ENCODE measurements around the gene PTPMT1. TPM values are rescaled to one million over a fixed set of nuclear protein-coding genes. Genes with fewer than 3 reads are reported as not detected.

The PTPMT1 gene
- polyA plus RNA-seq, 4 donors: 36.7 to 57.6 (median 51.7) TPM

GRCh38 chr11:47577460-47578041 lies 12.2 kb downstream of the PTPMT1 start:
- DNase-seq (ENCODE audit: low read depth in 4 of 4, low spot score in 3 of 4): no peak

- DNase-seq (ENCODE audit: low read depth in 4 of 4, low spot score in 3 of 4): peak; percentile 85 to 89 (median 86)
Observed at GRCh38 chr11:47578524-47579494, 13.4 kb downstream of the PTPMT1 start, which contains the start of the genes KBTBD4 and NDUFS3. Gene KBTBD4, minus strand, starts transcription at chr11:47578970. Its CDS starts 19 bp downstream, at chr11:47578951. Gene NDUFS3, plus strand, starts transcription at chr11:47579074. Its CDS starts 18 bp downstream, at chr11:47579092.

DNA sequence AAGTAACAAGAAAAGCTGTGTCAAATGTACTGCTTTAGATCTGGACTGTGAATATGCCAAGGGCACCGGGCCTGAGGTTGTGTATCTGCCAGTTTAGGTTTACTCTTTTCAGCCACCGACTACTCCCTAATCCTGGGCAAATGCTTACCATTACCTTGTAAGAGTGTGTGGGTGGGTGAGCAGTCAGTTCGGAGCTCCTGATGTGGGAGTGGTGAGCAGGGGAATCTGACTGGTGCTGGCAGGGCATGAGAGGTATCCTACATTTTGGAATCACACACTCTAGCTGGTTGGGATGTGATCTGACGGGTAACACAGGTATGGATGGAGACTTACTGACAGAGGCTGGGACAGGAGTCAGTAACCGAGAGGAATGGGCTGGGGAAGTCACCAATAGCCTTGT lies 18.4 kb downstream of the PTPMT1 start:
- no peak for DNase-seq (ENCODE audit: low read depth in 4 of 4, low spot score in 3 of 4)

DNA sequence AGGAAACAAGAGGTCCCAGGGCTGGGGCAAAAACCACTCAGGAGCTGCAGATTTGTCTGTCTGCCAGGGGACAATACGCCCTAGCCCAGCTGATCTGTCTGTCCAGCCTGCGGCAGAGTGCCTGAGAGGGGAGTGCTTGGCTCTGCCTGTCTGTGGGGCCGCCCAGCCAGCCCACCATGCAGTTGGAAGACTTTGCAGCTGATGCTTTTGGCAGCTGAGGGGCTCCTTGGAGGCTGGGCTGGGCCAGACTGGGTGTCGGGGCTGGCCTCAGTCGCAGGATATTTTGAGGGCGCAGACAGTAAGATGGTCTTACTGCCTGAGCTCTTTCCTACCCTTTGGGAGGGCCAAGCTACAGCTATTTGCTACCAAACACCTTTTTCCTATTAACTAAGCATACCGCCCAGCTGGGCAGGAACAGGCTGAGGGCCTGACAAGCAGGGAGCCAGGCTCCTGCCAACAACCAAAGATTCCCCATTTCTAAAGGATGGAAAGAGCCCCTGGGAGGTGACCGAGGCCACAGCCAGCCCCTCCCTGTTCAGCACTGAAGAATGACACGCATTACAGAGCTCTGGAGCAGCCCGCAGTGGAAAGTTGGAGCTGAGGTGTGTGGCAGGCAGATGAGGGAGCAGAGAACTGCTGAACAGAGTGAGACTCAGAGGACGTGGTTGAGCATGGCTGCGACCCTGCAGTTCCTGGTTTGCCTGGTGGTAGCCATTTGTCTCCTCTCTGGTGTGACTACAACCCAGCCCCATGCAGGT lies 20.9 kb downstream of the PTPMT1 start, which contains the start of gene FAM180B:
FAM180B (plus strand) TSS at position 581 of the 758 bp plus-strand sequence; CDS start at position 672, 91 bp downstream.
- DNase-seq (ENCODE audit: low read depth in 4 of 4, low spot score in 3 of 4): no peak

DNA sequence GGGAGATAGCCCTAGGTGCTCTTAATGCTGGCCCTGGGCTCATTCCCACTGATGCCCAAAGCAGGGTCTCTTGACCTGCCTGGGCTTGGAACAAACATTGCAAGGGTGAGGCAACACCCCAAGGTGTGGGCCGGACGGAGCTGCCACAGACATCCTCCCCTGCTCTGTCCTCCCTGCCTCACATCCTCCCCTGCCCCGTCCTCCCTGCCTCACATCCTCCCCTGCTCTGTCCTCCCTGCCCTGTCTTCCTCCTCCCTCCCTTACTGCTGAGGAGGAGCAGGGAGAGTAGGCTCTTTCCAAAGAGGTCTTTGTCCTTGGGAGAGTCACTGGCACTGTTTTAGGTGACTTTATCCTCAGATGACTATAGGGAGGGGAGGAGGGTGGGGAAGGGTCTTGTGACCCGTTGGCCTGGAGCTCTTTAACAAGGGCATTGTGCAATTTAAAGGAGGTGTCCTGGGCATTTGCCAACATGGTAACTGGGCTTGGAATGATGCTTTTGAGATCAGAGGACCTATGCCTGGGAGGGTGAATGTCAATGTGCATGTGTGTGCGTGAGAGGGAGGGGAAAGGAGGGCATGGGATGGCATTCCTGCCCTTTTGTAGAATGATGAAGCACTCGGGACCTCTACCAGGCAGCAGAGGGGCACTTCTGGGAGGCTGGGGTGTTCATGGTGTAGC lies 21.8 kb downstream of the PTPMT1 start:
- no peak for DNase-seq (ENCODE audit: low read depth in 4 of 4, low spot score in 3 of 4)

GRCh38 chr11:47587723-47588326 lies 22.4 kb downstream of the PTPMT1 start:
- DNase-seq (ENCODE audit: low read depth in 4 of 4, low spot score in 3 of 4): no peak

- no peak for DNase-seq (ENCODE audit: low read depth in 4 of 4, low spot score in 3 of 4)
Observed at GRCh38 chr11:47589118-47589517, 23.7 kb downstream of the PTPMT1 start.

- DNase-seq (ENCODE audit: low read depth in 4 of 4, low spot score in 3 of 4): no peak
Observed at GRCh38 chr11:47589584-47589976, 24.2 kb downstream of the PTPMT1 start.

DNA sequence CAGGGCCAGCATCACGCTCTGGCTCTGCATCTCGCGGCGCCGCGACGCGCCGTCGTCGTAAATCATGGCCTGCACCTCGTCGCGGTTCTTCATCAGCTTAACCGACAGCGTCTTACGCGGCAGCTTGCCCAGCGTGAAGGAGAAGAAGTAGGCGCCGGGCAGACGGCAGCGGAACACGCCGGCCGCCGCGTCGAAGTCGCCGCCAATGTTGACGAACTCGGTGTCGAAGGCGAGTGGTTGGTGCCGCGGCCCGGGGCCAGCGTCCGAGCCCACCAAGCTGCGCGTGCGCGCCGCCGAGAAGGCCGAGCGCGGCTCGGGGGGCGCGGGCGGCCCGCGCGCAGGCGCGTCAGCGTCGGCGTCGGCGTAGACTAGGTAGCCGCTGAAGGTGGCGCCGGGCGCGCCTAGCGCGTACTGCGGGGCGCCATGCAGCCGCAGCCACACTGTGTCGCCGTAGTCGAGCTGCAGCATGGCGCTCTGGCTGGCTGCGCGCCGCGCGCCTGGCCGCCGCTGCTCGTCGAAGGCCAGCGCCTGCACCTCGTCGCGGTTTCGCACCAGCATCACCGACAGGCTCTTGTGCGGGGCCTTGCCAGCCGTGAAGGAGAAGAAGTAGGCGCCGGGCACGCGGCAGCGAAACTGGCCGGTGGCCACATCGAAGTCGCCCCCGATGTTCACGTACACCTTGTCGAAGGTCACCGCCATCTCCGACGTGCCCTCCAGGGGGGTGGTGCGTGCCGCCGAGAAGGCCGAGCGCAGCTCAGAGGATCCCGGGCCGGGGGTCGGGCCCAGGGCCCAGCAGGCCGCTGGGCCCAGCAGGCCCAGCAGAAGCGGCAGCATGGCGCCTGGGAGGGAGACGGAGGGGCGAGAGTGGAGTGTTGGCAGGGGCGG lies 24.8 kb downstream of the PTPMT1 start:
- DNase-seq (ENCODE audit: low read depth in 4 of 4, low spot score in 3 of 4): no peak

DNA sequence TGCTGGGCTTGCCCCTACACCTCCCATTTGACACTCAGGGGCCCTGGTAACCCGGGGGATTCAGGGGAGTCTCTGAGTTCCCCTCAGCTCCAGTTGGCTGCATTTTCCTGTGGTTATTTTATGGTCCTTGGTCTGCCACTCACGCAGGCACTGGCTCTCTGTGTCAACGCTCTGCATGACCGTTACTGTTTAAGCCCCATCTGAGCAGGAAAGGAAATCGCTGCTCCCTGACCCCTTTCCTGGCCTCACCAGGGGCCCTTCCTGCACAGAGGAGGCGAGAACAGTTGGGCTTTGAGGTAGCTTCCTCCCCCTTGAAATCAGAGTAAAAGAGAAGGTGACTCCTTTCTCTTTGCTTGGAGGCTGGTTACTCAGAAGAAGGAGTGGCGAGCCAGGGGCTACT lies 26.4 kb downstream of the PTPMT1 start:
- DNase-seq (ENCODE audit: low read depth in 4 of 4, low spot score in 3 of 4): no peak

DNA sequence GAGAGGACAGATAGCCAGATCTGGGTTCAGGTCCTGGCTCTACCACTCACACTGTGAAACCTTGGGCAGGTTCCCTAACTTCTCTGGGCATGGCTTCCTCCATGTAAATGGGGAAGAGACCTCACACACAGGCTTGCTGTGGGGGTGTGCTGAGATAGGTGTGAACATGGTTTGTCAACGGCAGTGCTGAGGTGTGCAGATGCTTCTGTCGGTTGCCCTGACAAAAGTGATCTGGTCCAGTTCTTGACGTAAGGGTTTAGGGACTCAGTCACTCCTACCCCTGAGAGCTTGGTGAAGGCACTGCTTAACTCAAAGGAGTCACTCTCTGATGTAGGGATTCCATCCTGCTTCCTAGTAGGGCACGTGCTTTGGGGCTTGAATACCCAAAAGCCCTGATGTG lies 26.9 kb downstream of the PTPMT1 start:
- DNase-seq (ENCODE audit: low read depth in 4 of 4, low spot score in 3 of 4): no peak

DNA sequence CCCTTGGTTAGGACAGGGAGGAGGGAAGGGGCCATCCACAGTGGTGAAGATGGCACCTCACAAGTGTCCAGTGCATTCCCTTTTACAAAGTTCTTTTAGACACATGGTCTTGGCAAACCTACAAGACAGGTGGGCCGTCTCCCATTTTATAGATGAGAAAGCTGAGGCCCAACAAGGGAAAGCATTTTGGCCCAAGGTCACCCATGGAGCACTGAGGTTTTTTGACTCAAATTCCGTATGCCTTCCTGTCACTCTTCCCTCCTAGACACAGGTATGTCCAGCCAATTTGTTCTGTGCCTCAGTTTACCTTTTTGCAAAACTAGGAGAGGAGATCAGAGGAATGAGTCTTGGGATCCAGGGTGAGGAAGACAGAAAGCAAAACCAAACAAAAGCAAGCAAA lies 27.6 kb downstream of the PTPMT1 start:
- DNase-seq (ENCODE audit: low read depth in 4 of 4, low spot score in 3 of 4): no peak

DNA sequence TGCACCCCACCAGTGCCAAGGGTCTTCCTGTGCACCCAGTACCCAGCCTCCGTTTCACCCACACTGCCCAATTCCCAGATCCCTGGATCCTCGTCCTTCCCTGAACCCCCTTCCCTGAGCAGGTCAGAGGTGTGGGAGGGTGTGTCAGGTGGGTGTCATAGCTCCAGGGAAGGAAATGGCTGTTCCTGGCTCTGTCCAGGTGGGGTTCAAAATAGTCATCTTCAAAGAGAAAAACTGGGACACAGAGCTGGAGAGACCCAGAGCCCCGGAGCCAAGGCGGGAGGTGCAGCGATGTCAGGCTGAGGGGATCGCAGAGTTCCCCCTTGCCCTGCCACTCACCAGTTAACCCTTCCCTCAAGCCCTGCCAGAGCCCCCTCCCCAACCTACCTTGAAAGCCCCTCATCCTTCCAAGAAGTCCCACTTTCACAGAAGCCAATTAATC lies 28.1 kb downstream of the PTPMT1 start:
- no peak for DNase-seq (ENCODE audit: low read depth in 4 of 4, low spot score in 3 of 4)

GRCh38 chr11:47593934-47594855 lies 28.8 kb downstream of the PTPMT1 start, which contains the start of gene C1QTNF4:
Gene C1QTNF4, minus strand, starts transcription at chr11:47594411. Its CDS starts 3,601 bp downstream, at chr11:47590810.
- DNase-seq (ENCODE audit: low read depth in 4 of 4, low spot score in 3 of 4): no peak

- DNase-seq (ENCODE audit: low read depth in 4 of 4, low spot score in 3 of 4): no peak
Observed at GRCh38 chr11:47595029-47595428, 29.6 kb downstream of the PTPMT1 start.

- DNase-seq (ENCODE audit: low read depth in 4 of 4, low spot score in 3 of 4): no peak
Observed at GRCh38 chr11:47595967-47596366, 30.6 kb downstream of the PTPMT1 start.

DNA sequence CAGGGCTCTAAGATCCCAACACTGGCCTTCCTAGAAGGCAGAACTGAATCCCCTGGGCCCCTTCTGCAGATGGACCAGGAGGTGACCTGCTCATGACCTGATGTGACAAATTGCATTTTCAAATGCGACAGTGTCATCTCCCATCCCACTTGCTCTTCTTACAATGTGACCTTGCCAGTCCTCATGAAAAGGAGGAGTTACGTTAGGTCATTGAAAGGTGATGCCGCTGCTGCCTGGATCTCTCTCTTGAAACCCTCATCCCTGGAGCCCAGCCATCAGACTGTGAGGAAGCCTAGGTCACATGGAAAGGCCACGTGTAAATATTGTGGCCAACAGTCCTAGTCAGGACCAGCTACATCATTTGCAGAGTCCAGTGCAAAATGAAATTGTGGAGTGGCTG lies 34.5 kb downstream of the PTPMT1 start:
- DNase-seq (ENCODE audit: low read depth in 4 of 4, low spot score in 3 of 4): no peak

- DNase-seq (ENCODE audit: low read depth in 4 of 4, low spot score in 3 of 4): no peak
Observed at GRCh38 chr11:47603295-47603694, 37.9 kb downstream of the PTPMT1 start.
